ENCODE results near the gene SLC19A1.

Gene SLC19A1

DNA sequence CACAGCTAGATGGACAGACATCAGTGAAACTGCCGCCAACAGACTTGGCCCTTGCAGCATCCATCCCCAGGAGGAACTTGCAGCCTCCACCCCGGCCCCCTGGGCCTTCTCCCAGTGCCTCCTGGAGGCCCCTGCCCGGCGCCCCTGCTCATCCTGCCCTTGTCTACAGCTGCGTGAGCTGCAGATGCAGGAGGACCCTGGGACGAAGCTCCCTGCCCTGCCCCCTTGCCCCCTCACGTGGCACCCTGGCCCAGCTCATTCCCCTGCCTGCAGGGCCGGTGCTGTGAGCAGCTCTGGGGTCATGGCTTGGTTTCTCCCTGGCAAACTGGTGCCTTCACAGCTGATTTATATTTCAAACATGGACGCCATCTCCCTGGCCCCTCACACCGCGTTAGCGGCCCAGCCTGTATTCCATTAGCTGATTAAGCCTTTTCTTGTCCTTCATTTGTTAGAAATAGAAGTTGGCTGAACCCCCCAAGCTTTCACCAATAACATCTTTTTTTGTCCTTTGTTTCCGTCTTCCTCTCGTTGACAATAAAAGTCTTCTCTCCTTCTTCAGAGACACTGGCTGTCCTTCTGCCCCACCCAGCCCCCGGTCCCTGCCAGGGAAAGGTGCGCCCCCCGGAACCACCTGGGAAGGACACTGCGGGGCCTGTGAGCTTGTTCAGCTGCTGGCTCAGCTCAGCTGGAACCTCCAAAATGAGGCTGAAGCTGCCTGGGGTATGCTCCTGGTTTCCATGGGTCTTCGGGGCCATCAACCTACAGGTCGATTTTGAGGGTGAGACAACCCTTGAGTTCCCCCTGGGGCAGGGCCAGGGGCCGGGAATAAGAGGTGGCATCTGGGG is 34.0 kb upstream of the SLC19A1 start:
- H3K9ac ChIP-seq (ENCODE audit: low read depth, low read length) = no peak overlapping the region
- no peaks in the 10 kb centered on the region for H3K4me1 ChIP-seq (ENCODE audit: insufficient read depth, low read length)
- WGBS = 94% methylated on average over 21 of the region's 21 CpGs
- no peak overlapping the region for H3K27ac ChIP-seq (ENCODE audit: low read depth, low read length)
- H3K9me3 ChIP-seq (ENCODE audit: insufficient read depth, low read depth, low read length) = no peaks in the 10 kb centered on the region
- no peaks in the 10 kb centered on the region for H3K27me3 ChIP-seq (ENCODE audit: insufficient read depth, low read length)
- no peak overlapping the region for H3K4me3 ChIP-seq (ENCODE audit: low read length)
- no peaks in the 10 kb centered on the region for H3K36me3 ChIP-seq (ENCODE audit: insufficient read depth, low read length)

DNA sequence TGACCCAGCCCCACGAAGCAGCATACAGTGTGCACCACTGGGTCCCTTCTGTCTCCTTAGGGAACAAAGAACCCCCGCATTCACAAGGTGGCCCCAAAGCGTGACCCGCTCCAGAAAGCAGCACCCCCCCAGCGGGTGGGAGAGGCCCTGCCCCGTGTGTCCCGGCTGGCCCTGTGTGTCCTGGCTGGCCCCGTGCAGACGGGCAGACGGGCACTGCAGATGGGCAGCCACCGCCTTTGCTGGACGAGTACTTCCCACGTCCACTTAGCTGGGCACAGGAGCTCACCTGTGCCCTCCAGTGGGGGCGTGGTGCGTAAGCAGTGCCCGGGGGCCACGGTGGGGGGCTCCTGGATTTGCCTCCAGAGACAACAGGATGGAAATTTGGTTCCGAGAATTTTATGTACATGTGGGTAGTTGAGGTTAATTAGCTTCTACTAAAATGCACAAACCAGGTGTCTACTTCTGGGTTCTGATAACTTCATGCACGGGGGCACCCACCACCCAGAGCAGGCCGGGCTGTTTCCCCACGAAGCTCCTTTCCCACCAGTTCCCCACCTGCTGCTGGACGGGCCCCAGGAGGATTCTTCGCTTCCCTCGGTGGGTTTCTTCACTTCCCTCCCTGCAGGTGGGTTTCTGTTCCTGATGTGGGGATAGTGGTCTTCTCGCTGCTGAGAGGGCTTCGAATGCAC is 33.2 kb upstream of the SLC19A1 start:
- Histone ChIP-seq H3K4me1 (ENCODE audit: insufficient read depth, low read length) (no peaks in the 10 kb centered on the region), H3K9ac (ENCODE audit: low read depth, low read length) (no peak overlapping the region), H3K36me3 (ENCODE audit: insufficient read depth, low read length) (no peaks in the 10 kb centered on the region), H3K9me3 (ENCODE audit: insufficient read depth, low read depth, low read length) (no peaks in the 10 kb centered on the region), H3K27me3 (ENCODE audit: insufficient read depth, low read length) (no peaks in the 10 kb centered on the region), H3K27ac (ENCODE audit: low read depth, low read length) (no peak overlapping the region), H3K4me3 (ENCODE audit: low read length) (no peak overlapping the region)
- 92% methylated on average over 26 of the region's 26 CpGs for WGBS

DNA sequence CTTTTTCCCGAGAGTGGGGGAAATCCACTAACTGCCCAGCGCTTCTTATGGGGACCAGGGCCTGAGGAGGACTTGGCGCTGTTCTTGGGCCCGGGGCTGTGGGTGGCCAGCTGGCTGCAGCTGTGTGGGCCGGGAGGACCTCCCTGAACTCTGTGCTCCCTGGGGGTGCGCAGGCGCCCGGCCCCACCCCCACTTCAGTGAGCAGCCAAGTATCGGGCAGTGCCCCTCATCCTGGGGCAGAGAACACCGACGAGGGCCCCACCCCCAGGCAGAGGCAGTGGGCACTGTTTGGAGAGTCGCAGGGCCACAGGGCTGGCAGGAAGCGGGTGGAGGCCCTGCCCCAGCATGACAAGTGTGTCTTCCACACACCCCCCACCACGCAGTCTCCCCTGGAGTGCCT is 32.5 kb upstream of the SLC19A1 start:
- no peak overlapping the region for H3K27ac ChIP-seq (ENCODE audit: low read depth, low read length)
- H3K27me3 ChIP-seq (ENCODE audit: insufficient read depth, low read length) = no peaks in the 10 kb centered on the region
- H3K4me1 ChIP-seq (ENCODE audit: insufficient read depth, low read length) = no peaks in the 10 kb centered on the region
- H3K36me3 ChIP-seq (ENCODE audit: insufficient read depth, low read length) = no peaks in the 10 kb centered on the region
- H3K4me3 ChIP-seq (ENCODE audit: low read length) = no peak overlapping the region
- 90% methylated on average over 14 of the region's 14 CpGs for WGBS
- H3K9ac ChIP-seq (ENCODE audit: low read depth, low read length) = no peak overlapping the region
- H3K9me3 ChIP-seq (ENCODE audit: insufficient read depth, low read depth, low read length) = no peaks in the 10 kb centered on the region

DNA sequence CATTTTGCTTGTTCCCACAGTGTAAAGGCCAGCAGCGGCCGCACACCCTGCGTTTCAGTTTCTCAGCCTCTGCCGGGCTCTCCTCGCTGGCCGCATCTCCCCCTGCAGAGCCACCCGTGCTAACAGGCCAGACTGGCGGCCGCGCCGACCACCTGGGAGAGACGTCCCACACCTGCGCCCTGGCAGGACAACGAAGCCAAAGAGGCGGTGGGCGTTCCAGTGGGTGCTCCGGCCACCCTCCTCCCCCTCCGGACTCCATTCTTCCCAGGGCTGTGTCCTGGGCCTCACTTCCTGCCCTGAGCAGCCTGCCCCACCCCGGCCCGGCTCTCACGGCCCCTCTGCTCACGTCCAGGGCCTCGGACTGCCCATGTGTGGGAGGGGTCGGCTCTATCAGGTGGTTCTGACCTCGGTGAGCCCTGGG is 31.9 kb upstream of the SLC19A1 start:
- H3K36me3 ChIP-seq (ENCODE audit: insufficient read depth, low read length) = no peaks in the 10 kb centered on the region
- H3K27ac ChIP-seq (ENCODE audit: low read depth, low read length) = no peak overlapping the region
- no peaks in the 10 kb centered on the region for H3K9me3 ChIP-seq (ENCODE audit: insufficient read depth, low read depth, low read length)
- no peak overlapping the region for H3K4me3 ChIP-seq (ENCODE audit: low read length)
- 81% methylated on average over 25 of the region's 25 CpGs for WGBS
- no peaks in the 10 kb centered on the region for H3K4me1 ChIP-seq (ENCODE audit: insufficient read depth, low read length)
- H3K27me3 ChIP-seq (ENCODE audit: insufficient read depth, low read length) = no peaks in the 10 kb centered on the region
- H3K9ac ChIP-seq (ENCODE audit: low read depth, low read length) = no peak overlapping the region

DNA sequence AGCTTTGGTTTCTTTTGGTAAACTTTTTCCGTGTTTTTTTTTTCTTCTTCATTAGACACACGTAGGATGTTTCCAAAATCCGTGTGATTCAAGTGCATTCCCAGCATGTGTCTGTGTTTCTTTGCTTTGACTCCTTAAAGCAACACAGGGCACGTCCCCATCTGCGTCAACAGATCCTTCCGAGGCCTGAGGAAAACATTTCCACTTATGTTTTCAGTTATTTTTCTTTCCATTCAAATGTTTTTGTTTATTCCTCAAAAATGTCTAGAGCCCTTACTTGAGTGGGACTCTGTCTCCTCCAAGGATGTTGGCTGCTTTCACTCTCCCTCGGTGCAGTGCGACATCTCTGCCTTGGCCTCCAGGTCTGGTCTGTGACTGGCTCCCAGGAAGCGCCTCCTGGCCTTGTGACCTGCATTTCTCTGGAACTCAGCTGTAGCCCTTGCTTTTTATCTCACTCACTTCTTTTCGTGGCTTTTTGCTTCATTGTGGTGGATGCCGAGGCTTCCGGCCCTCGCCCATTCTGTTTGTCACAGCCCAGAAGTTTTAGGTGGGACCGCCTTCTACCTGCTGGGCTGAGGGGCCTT is 31.3 kb upstream of the SLC19A1 start:
- H3K27me3 ChIP-seq (ENCODE audit: insufficient read depth, low read length) = no peaks in the 10 kb centered on the region
- no peak overlapping the region for H3K4me3 ChIP-seq (ENCODE audit: low read length)
- H3K9me3 ChIP-seq (ENCODE audit: insufficient read depth, low read depth, low read length) = no peaks in the 10 kb centered on the region
- no peaks in the 10 kb centered on the region for H3K36me3 ChIP-seq (ENCODE audit: insufficient read depth, low read length)
- no peak overlapping the region for H3K27ac ChIP-seq (ENCODE audit: low read depth, low read length)
- no peaks in the 10 kb centered on the region for H3K4me1 ChIP-seq (ENCODE audit: insufficient read depth, low read length)
- no peak overlapping the region for H3K9ac ChIP-seq (ENCODE audit: low read depth, low read length)
- WGBS = 85% methylated on average over 14 of the region's 14 CpGs

DNA sequence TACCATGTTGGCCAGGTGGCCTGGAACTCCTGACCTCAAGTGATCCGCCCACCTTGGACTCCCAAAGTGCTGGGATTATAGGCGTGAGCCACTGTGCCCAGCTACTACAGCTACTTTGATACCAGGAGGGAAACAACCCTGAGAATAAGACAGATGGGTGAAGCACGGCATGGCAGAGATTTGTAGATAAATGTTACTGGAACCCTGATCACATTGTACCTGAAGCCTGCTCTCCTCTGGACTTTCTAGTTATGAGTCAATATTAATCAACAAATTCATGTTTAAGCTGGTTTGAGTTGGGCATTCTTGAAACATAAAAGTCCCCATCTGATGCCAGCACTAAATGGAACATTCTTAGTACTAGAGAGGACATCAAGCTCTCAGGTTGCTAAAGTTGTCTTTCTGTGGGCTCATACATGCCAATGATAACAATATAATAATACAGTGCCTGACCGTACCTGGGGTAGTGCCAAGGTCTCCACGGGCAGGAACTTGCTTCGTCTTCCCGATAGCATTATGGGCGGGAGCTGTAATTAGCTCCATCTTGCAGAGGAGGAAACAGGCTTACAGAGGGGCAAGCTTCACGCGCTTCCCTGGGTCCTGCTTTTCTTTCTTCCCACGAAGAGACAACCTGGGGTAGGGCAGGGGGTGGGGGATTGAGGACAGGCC is 30.7 kb upstream of the SLC19A1 start:
- 90% methylated on average over 11 of the region's 11 CpGs for WGBS
- H3K9me3 ChIP-seq (ENCODE audit: insufficient read depth, low read depth, low read length) = no peaks in the 10 kb centered on the region
- no peaks in the 10 kb centered on the region for H3K27me3 ChIP-seq (ENCODE audit: insufficient read depth, low read length)
- H3K9ac ChIP-seq (ENCODE audit: low read depth, low read length) = no peak overlapping the region
- H3K27ac ChIP-seq (ENCODE audit: low read depth, low read length) = no peak overlapping the region
- H3K4me3 ChIP-seq (ENCODE audit: low read length) = no peak overlapping the region
- no peaks in the 10 kb centered on the region for H3K4me1 ChIP-seq (ENCODE audit: insufficient read depth, low read length)
- no peaks in the 10 kb centered on the region for H3K36me3 ChIP-seq (ENCODE audit: insufficient read depth, low read length)

DNA sequence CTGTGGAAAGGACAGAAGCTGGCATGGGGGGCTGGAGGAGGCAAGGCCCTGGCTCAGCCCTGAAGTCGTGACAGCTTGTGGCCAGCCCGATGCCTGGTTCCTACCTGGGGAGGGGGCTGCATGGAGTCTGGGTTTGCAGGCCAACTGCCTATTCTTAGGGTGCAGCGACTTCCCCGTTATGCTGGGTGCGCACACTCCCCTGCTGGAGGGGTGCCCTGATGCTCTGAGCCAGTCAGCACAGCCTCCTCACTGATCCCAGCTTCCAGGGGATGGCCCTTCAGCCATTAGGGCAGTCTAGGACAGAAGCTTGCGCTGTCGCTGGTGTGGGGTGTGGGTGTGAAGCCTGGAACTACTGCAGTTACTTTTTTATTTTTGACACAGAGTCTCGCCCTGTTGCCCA is 30.0 kb upstream of the SLC19A1 start:
- H3K4me3 ChIP-seq (ENCODE audit: low read length) = no peak overlapping the region
- no peak overlapping the region for H3K9ac ChIP-seq (ENCODE audit: low read depth, low read length)
- 95% methylated on average over 8 of the region's 8 CpGs for WGBS
- H3K36me3 ChIP-seq (ENCODE audit: insufficient read depth, low read length) = no peaks in the 10 kb centered on the region
- no peaks in the 10 kb centered on the region for H3K9me3 ChIP-seq (ENCODE audit: insufficient read depth, low read depth, low read length)
- H3K4me1 ChIP-seq (ENCODE audit: insufficient read depth, low read length) = no peaks in the 10 kb centered on the region
- no peaks in the 10 kb centered on the region for H3K27me3 ChIP-seq (ENCODE audit: insufficient read depth, low read length)
- H3K27ac ChIP-seq (ENCODE audit: low read depth, low read length) = no peak overlapping the region

DNA sequence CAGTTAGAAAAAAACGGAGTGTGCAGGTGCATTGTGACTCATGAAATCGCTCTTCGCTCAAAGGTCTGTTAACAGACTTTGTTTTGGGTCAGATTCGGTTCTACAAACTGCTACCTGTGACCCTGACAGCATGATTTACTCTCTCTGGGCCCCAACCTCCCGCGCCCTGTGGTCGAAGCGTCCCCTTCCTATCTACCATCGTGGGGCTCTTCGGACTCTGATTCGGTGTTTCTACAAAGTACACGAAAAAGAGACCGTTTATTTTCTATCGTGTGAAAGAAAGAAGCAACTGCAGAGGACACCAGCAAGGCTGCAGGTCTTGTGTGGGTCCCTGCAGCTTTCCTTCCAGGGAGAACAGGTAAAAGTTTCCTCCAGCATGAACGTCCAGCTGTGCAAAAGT is 29.4 kb upstream of the SLC19A1 start:
- no peaks in the 10 kb centered on the region; the same call in 1 of the 2 replicates for H3K27me3 ChIP-seq (ENCODE audit: insufficient read depth, low read length)
- no peak overlapping the region for H3K27ac ChIP-seq (ENCODE audit: low read depth, low read length)
- H3K4me1 ChIP-seq (ENCODE audit: insufficient read depth, low read length) = no peaks in the 10 kb centered on the region
- H3K36me3 ChIP-seq (ENCODE audit: insufficient read depth, low read length) = no peaks in the 10 kb centered on the region
- H3K4me3 ChIP-seq (ENCODE audit: low read length) = no peak overlapping the region
- H3K9ac ChIP-seq (ENCODE audit: low read depth, low read length) = no peak overlapping the region
- H3K9me3 ChIP-seq (ENCODE audit: insufficient read depth, low read depth, low read length) = no peaks in the 10 kb centered on the region
- 92% methylated on average over 15 of the region's 15 CpGs for WGBS

DNA sequence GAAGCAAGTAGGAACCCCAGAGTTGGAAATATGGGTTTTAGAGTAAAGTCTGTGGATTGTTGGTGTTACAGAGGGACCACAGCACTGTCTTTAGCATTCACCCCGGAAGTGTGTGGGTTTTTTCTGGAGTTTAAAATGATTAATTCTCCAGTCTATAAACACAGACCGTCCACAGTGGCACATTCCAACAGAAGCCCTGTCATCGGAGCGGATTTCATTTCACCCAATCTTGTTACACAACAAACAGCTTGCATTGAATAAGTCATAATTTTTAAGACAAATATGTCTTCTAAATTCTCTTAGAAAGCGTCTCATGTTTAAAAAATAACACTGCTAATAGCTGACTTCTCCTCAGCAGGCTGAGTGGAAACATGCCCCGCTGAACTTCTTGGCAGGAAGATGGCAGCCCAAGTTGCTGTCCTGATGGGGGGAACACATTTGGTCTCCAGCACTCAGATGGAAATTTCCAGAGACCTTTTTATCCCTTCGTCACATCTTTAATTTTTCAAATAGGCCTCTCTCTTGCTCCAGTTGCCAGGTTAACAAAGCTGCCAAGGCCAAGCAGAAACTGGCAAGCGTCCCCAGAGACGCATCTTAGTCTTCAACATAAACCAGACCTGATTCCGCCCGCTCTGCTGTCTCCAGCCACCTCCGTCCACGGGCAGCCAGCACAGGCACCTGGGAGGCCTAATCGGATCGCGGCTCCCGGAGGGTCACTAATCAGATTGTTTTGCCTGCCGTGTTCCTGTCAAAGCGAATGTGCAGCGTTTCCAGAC is 28.8 kb upstream of the SLC19A1 start:
- Histone ChIP-seq H3K4me3 (ENCODE audit: low read length) (no peak overlapping the region), H3K27ac (ENCODE audit: low read depth, low read length) (no peak overlapping the region), H3K27me3 (ENCODE audit: insufficient read depth, low read length) (no peaks in the 10 kb centered on the region; the same call in 1 of the 2 replicates), H3K9ac (ENCODE audit: low read depth, low read length) (no peak overlapping the region), H3K9me3 (ENCODE audit: insufficient read depth, low read depth, low read length) (no peaks in the 10 kb centered on the region), H3K36me3 (ENCODE audit: insufficient read depth, low read length) (no peaks in the 10 kb centered on the region), H3K4me1 (ENCODE audit: insufficient read depth, low read length) (no peaks in the 10 kb centered on the region)
- 95% methylated on average over 20 of the region's 20 CpGs for WGBS

DNA sequence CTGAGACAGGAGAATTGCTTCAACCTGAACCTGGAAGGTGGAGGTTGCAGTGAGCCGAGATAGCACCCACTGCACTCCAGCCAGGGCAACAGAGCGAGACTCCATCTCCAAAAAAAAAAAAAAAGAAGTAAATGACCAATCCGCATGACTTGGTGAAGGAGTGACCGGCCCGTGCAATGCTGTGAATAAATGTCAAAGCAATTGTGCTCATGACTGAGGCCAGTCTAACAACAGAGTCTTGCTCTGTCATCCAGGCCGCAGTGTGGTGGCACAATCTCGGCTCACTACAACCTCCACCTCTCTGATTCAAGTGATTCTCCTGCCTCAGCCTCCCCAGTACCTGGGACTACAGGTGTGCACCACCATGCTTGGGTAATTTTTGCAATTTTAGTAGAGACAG is 27.8 kb upstream of the SLC19A1 start:
- Histone ChIP-seq H3K36me3 (ENCODE audit: insufficient read depth, low read length) (no peaks in the 10 kb centered on the region), H3K27me3 (ENCODE audit: insufficient read depth, low read length) (no peaks in the 10 kb centered on the region; the same call in 1 of the 2 replicates), H3K4me3 (ENCODE audit: low read length) (no peak overlapping the region), H3K27ac (ENCODE audit: low read depth, low read length) (no peak overlapping the region), H3K9ac (ENCODE audit: low read depth, low read length) (no peak overlapping the region), H3K4me1 (ENCODE audit: insufficient read depth, low read length) (no peaks in the 10 kb centered on the region), H3K9me3 (ENCODE audit: insufficient read depth, low read depth, low read length) (no peaks in the 10 kb centered on the region)
- WGBS = 95% methylated on average over 7 of the region's 7 CpGs
